ENCODE data around the gene C20orf96.

DNA sequence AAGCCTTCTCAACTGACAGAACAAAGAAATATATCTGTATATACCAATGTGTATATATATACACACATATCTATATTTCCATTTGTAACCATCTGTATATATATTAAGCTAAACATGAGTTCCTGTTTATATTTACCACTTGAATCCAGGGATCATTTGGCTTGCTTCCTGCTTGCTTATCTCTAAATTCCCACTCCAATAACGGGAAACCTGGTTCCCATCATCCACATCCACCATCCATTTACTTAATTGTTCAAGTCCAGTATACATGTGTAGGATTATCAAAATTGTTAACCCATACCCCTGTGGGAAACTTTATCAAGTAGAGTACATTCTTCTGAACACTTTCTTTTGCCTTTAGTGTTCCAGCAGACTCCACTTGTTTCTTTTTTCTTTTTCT, 22.3 kb upstream of the C20orf96 start:
- TF ChIP-seq POLR2A (IDR thresholded peaks at IDR 0.05): no peak
- TF ChIP-seq, protein P1, sequence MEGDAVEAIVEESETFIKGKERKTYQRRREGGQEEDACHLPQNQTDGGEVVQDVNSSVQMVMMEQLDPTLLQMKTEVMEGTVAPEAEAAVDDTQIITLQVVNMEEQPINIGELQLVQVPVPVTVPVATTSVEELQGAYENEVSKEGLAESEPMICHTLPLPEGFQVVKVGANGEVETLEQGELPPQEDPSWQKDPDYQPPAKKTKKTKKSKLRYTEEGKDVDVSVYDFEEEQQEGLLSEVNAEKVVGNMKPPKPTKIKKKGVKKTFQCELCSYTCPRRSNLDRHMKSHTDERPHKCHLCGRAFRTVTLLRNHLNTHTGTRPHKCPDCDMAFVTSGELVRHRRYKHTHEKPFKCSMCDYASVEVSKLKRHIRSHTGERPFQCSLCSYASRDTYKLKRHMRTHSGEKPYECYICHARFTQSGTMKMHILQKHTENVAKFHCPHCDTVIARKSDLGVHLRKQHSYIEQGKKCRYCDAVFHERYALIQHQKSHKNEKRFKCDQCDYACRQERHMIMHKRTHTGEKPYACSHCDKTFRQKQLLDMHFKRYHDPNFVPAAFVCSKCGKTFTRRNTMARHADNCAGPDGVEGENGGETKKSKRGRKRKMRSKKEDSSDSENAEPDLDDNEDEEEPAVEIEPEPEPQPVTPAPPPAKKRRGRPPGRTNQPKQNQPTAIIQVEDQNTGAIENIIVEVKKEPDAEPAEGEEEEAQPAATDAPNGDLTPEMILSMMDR (IDR thresholded peaks at IDR 0.05): no peak

Data from sigmoid colon (tissue), 3 donors.